ENCODE results near the gene PLA1A.

- TF ChIP-seq POLR2A (IDR thresholded peaks at IDR 0.05; ENCODE audit: low read length) = no peak
- no peak for TF ChIP-seq GATA1 (IDR thresholded peaks at IDR 0.05; ENCODE audit: low read depth, low read length)
These were observed 8.4 kb upstream of the PLA1A start for GRCh38 chr3:119589102-119589773.

Data from erythroblast (primary cell).